GM21723 (cell line): ENCODE data around the gene RHOD.

Experiments used
- ATAC-seq: cut with Tn5 transposase; IDR thresholded peaks from one replicate; pipeline ENCODE4 v1.9.1; 2021; ENCODE audit warnings: mild to moderate bottlenecking, moderate library complexity; ENCODE audit not compliant: unreplicated experiment

RHOD gene

DNA sequence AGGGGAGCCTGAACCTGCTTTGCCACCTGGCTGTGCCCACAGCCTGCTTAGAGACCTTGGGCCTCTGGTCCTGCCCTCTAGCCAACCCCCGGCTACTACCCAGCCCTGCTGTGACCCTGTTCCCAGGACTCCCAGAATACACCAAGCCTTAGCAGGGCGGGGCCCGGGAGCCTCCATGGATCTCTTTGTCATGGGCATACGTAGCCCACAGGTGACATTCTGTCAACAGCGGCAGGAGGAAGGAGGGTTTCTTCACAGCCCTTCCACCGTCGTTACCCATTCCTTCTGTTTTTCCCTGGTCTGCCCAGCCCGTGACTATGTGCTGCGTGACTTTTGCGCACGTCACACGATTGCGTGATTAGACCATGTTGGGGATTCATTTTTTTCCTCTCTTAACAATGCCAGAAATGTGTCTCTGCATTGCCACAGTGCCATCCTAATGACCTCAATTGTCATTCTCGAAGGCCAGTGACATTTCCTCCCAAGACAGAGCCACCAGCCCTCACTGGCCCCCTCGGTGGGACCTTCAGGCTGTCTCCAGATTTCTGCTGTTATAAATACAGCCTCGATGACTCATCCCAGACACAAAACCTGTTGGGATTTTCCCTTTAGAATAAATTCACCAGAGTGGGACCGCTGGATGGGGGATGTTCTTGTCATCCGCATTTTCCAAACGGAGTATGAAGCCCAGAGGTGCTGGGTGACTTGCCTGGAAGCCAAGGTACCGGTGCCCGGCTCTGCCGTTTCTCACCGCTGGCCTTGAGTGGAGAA lies 24.7 kb upstream of the RHOD start:
- no peak for ATAC-seq

- ATAC-seq = no peak
Measured at GRCh38 chr11:67032830-67033551, 23.7 kb upstream of the RHOD start.

- no peak for ATAC-seq
Measured at GRCh38 chr11:67033661-67034166, 22.9 kb upstream of the RHOD start.

- ATAC-seq = no peak
Measured at GRCh38 chr11:67034350-67034749, 22.3 kb upstream of the RHOD start.

DNA sequence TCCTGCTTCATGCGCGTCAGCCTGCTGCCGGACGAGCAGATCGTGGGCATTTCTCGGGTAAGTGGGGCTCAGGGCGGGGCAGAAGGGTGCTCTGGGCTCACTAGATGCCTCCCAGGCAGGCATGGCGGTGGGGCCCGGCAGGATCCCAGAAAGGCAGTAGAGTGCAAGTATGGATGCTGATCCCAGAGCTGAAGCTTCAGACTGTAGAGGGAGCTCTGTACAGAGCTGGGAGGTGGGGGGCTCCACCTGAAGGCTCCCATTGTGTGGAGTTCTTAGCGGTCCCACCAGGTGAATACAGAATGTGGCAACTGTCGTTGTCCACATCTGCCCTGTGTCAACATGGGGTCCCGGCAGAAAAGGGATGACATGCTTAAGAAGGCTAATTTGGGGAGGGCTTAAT lies 16.5 kb upstream of the RHOD start:
- no peak for ATAC-seq

GRCh38 chr11:67041602-67042001 lies 15.0 kb upstream of the RHOD start:
- ATAC-seq = no peak

- ATAC-seq = no peak
Measured at GRCh38 chr11:67043572-67044349, 12.9 kb upstream of the RHOD start.

DNA sequence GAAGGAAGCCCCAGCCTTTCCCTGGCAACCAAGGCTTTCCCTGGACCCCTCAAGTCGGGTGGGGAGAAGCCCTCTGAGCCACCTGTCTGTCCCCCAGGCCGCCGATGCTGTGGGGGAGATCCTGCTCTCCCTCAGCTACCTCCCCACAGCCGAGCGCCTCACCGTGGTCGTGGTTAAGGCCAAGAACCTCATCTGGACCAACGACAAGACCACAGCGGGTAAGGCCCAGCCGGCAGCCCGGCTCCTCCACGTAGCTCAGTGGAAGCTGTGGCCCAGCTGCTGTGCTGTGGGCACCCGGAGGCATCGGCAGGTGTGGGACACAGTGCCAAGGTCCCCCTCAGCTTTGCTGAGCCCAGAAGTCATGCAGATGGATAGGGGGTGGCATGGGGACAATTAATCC lies 12.2 kb upstream of the RHOD start:
- ATAC-seq = no peak

DNA sequence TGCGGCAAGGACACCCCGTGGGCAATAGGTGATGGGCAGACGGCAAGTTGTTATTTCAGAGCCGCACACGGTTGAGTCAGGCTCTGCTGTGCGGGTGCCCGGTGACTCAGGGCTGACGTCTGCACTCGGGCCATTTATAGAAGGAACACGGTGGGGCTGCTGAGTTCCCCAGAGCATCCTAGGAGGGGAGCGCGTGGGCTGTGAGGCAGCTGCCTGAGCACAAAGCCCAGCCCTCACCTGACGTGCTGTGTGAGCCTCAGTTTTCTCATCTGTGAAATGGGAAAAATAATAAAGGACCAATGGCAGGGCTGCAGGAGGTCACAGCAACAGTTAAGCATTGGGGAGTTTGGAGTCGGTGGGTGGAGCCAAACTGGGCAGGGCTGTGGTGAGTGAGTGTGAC lies 11.3 kb upstream of the RHOD start:
- ATAC-seq = no peak

DNA sequence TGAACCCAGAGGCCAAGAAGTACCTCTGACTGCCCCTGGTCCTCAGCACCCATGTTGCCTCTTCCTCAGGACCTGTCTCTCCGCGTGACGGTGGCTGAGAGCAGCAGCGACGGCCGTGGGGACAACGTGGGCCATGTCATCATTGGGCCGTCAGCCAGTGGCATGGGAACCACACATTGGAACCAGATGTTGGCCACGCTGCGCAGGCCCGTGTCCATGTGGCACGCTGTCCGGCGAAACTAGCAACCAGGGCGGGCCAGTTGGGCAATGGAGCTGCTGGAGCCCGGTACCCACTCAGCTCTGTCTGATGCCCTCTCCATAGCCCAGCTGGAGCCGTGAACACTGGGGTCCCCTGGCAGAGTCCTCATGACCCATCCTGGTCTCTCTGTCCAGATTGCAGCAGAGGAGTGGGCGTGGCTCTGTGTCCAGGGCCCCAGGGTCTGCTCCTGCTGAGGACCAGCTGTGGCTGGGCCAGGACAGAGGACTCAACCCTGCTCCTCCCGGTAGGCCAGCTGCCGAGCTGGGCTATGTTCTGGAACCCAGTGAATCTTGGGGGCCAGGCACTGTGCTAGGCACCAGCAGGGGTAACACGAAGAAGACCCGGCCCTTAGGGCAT lies 8.0 kb upstream of the RHOD start:
- ATAC-seq = no peak

- ATAC-seq = no peak
Measured at GRCh38 chr11:67050139-67050538, 6.5 kb upstream of the RHOD start.

GRCh38 chr11:67051180-67051893 lies 5.3 kb upstream of the RHOD start:
- ATAC-seq = no peak

DNA sequence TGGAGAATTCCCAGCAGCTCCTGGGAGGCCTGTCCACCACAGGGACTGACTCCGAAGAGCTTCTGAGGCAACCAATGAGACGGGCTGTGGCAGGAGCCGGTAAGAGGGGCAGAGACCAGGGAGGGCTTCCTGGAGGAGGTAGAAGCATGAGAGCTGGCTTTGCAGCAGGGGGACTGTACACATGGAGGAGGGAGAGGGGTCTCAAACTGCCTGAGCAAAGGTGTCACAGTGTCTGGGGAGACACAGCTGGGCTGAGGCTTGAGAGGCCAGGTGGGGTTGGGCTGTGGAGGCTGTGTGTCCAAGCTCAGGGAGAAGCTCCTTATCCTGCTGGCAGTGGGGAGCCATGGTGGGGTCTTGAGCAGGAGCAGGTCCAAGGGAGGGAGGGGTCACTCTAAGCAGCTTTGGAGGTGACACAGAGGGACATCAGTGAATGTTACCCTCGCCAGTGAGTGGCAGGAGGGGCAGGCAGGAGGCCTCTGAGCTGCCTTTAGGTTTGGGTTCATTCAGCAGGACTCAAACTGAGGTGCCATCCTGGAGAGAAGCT lies 4.6 kb upstream of the RHOD start:
- no peak for ATAC-seq

DNA sequence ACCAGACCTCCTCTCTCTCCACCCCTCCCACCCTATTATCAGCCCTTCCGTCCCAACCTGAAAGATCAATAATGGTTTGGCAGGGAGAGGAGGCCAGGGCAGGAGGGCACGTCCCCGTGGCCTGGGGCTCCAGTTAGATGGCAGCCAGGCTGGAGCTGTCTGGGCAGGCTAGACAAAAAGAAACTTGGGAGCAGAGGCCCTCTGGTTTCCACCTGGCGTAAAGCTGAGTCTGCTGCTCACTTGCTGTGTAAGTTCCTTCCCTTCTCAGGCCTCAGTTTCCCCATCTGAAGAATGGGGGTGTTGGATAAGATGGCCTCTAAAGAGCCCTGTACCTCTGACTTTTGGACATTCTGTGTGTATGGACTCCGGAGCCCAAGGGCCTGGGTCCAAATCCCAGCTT lies 3.8 kb upstream of the RHOD start:
- no peak for ATAC-seq

- ATAC-seq = peak; percentile 49
Measured at GRCh38 chr11:67053896-67054329, 2.7 kb upstream of the RHOD start.

DNA sequence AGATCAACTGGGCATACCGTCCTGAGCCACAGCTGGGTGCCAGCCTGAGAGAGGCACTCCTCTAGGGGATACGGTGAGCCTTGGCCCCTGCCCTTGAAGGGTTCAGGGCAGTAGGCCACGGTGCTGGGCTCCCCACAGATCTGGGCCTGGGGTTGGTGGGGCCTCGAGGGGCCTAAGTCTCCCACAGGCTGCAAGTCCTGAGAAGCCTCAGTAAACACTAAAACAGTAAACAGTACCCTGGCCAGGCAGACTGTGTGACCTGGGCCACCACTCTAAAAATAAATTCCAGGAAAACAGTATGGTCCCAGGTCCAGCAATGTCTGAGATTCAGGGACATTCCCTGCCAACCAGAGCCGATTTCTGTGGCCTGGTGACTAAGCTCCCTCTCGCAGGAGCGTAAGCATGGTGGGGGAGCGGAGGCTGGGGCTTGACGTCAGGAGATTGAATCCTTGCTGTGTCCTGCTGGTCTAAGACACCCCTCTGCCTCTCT lies 2.3 kb upstream of the RHOD start:
- no peak for ATAC-seq

- ATAC-seq = no peak
Measured at GRCh38 chr11:67054836-67055523, 1.7 kb upstream of the RHOD start.

DNA sequence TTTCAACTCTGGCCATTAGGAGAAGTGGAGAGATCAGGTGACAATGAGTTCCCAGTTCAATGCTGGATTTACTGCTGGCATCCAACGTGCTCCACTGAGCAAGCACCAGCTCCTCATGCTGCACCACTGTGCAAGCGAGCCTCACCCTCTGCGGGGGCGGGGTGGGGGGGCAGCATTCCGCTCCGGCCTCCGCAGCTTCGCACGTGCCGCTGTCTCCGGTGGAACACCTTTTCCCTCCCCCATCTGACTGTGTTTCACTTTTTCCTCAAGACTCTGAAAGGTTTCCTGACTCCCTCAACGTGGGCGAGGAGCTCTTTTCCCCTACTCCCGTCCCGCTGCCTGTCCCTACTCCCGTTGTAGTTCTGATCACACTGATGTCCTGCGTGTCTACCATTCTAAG lies 835 bp upstream of the RHOD start:
- no peak for ATAC-seq

- ATAC-seq = no peak
Measured at GRCh38 chr11:67057205-67057672, 592 bp downstream of the RHOD start.
